GM21390 (cell line): ENCODE results near the gene ARID2.

ENCODE experiments used
- ATAC-seq: cut with Tn5 transposase; IDR thresholded peaks from one replicate; pipeline ENCODE4 v1.9.1; 2021; ENCODE audit not compliant: unreplicated experiment

The ARID2 gene

DNA sequence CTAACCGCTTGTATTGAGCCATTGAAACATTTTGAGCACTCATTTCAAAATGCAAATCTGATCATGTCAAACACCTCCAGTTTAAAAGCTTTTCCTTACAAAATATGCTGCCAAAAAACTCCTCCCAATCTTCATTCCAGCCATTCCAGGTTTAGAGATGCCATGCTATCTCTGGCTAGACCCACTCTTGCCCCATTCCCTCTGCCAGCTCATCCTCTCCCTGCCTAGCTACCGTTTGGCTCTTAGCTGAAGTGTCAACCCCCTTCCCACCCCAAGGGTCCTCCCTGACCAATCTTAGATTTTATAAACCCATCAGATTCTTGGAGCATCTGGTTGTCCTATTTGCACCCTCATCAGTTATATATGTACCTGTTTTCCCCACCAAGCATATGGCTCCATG, 185.9 kb downstream of the ARID2 start:
- no peak for ATAC-seq

DNA sequence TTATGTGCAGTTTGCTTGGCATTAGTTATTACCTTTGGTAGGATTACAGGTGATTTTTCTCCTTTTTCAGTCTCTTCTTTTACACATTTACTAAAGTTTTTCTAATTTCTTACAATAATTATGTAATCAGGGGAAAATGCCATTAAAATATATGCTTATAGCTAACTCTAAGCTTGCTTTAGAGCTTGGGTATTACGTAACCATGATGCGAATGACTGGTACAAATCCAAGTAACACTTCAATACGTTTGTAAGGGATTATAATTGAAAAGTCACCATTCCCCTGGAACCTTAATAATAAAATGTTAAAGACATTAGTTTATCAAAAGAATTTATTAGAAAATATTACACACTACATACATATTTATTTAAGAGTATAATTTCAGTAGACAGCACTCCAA, 189.3 kb downstream of the ARID2 start:
- no peak for ATAC-seq

DNA sequence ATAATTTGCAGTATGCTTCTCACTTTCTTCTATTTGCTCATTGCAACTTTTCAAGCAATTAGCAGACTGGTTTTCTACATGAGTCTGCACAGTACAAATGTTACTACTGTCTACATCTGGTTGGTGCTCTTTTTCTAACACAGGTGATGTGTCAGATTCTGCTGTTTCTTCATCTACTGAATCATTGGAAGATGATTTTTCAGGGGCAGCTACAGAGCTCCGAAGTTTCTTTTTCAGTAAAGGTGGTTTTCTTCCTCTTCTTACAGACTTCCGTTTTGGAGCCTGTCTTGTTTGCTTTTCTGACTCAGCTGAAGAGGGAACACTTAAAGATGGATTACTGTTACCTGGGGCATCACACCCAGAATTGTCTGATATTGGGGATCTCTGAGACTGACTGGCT, 198.8 kb downstream of the ARID2 start:
- ATAC-seq: no peak

DNA sequence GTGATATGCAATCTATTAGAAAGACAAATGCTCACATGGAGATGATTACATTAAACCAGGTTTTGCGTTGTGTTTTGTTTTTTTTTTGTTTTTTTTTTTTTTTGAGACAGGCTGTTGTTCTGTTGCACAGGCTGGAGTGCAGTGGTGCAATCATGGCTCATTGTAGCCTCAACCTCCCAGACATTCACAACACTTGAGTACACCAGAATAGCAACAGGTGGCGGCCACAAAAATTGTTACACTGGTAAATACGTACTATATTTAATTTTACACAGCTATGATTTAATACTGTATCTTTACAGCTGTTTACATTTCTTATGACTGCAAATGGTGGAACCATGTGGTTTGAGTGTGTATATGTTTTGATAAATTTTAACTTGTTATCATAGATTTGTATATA, 200.9 kb downstream of the ARID2 start:
- ATAC-seq: no peak

DNA sequence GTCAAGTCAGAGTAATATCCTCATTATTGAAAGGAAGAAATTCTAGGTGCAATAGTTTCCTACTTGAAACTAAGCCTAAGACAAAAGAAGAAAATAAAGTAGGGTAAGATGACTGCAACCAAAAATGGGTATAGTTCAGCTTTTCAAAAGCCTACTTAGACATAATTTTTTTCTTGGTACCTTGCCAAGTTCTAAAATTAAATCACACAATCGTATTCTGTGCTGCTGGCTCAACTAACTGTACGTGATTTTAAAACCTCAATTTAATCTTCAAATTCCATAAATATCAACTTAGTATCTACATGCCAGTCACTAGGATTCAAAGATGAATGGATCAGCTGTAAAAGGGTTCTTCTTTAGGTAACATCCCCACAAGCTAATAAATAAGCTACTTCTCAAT, 204.0 kb downstream of the ARID2 start:
- ATAC-seq: no peak

DNA sequence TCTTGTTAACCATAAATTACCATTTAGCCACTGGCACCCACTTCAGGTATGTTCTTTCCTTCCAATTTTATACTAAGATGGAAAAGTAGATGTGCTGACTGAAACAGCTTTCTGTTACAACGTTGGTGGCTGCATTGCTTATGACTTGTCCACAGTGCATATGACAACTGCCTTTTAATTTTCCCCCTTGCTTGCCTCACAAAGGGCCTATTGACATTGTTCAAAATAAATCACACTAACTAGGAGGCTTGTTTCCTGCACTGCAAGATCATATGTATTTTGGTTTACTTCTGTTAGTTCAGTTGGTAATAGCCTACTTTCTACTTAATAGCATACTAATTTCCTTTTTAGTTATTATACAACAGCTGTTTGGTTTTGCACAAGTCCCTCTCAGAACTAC, 205.4 kb downstream of the ARID2 start:
- no peak for ATAC-seq

DNA sequence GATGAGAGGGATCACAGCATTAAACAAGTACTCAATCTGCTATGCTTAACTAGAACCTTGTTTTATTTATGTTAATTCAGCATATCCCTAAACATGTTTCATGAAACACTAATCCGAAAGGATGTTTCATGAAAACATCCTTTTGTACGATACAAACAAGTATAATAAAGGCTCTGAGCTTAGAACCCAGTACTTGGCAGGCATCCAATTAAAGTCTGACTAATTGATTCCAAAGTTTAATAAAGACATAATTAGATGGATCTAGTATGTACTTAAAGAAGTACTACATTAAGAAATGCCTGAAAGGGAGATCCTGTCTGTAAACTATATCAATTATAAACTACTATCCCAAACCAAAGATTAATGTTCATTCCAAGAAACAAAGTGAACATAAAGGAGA, 209.1 kb downstream of the ARID2 start:
- no peak for ATAC-seq

DNA sequence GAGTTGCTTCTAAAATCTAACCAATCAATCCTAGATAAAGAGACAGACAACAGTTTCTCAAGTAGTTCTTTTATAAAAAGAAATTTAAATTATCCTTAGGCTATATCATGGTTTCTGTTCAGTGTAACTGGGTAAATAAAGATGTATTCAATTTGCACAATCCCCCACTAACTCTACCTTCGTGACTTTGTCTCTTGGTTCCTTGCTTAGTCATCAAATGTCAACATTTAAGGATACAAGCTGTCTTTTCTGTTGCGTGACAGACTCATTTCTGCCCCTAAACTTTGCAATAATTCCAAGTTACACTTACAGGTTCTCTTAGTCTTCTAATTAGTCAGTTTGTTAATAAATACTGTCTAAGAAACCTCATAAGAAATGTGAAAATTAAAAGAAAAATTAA, 210.3 kb downstream of the ARID2 start:
- ATAC-seq: no peak

DNA sequence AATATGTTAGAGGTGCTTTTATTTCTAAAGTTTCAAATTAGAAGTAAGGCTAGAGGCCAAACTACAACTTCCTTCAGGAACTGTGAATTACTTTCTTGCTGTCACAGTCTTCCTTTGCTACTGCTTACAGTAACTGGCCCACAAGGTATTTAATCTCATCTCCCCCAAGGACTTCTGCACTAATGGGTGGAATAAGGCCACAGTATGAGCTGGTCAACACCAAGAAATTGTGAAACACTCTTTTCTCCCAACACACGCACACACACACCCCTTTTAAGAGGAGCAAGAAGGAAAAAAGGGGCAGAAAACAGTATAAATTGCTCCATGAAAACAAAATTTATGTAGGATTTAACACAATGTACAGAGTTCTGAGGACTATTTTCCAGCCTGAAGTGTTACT, 215.3 kb downstream of the ARID2 start:
- no peak for ATAC-seq

DNA sequence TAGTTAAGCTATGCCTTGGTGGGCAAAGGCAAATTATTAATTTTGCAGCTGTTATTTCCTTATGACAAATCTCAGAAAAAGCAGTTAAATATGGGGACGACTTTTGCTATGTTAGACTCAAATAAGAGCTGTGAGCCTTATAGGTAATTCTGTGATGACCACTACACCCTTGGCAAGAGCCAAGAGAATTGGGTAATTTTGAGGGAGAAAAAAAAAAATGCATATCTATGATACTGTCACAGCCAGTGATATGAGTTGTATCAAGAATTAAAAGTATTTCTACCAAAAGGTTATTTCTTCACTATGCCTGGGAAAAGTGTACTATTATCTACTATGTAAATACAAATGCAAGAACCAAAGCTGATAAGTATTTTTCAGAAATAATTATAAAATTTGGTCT, 216.9 kb downstream of the ARID2 start:
- no peak for ATAC-seq

DNA sequence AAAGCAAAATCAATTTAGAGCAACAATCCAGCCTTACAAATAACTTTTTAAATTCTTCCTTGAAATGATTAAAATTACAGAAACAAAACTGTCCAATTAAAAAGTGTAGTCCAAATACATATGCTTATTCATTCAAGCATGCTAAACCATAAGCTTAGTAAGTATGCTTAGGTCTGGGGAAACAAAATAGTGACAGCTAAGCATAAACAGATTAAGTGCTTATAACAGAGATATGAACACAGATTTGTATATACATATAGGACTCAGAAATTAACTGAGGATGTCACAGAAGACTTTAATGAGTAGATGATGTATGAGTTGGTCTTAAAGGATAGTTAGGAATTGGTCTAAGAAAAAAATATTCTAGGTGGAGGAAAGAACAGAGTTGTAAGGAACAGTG, 219.0 kb downstream of the ARID2 start:
- ATAC-seq: no peak
